ENCODE results near the gene SSH2.

SSH2 gene

DNA sequence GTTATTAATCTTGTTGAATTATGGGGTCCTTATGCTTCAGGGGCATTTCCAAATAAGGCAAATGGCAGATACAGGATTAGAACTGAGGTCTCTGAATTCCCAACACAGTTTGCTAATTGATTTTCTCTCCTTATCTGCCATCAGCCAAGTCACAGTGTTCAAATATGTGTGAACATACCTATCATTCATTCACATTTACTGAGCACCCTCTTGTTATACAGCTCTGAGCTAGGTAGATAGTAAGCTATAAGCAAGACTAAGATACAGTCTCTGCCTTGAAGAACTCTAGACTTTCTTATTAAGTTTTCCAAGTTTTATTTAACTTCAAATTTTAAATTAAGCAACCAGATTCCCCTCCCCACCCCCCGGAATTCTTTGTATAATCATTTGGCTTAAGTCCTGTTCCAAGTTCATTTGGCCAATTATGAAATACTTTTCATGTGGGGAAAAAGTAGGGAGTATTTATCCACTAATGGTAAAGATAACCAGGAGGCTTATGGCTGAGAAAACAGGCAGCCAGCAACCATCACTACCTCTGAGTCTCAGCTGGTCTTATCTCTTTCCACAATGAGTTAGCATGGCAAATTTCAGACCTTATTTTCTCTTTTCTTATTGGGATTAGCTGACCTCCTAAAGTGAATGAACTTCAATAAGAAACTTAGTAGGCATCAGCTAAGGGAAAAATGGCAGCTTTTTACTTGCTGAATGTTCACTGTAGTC, 275.9 kb downstream of the SSH2 start:
- no peaks in the 10 kb centered on the region for H3K4me1 ChIP-seq (ENCODE audit: control insufficient read depth, insufficient read depth, low read length)
- H3K9me3 ChIP-seq (ENCODE audit: control insufficient read depth, insufficient read depth, low read depth, low read length): no peaks in the 10 kb centered on the region
- CTCF ChIA-PET: interaction anchor here (0.7 to 1.4 kb wide), 5 partner anchors 15 to 277 kb away, joined by 3 to 6 read pairs (median 4); no protein-coding TSS in a partner anchor
- POLR2A ChIA-PET: no interaction called here
- peaks cover 3 to 4% of the 10 kb centered on the region in 2 experiments; a peak in 2 of 3 replicates for H3K36me3 ChIP-seq (ENCODE audit: control insufficient read depth in 2 of 2, insufficient read depth in 1 of 2, low read length in 2 of 2)
- H3K27ac ChIP-seq (ENCODE audit: extremely low read depth, low read depth, low read length): no peak overlapping the region
- TF ChIP-seq ZNF501 (tag by site-specific recombination; IDR thresholded peaks at IDR 0.05) (no peak), ZNF768 (tag by site-specific recombination; IDR thresholded peaks at IDR 0.05) (no peak), ZNF214 (tag by site-specific recombination; IDR thresholded peaks at IDR 0.05; ENCODE audit: borderline replicate concordance) (no peak), PRDM4 (tag by site-specific recombination; IDR thresholded peaks at IDR 0.05) (no peak), ZNF555 (tag by site-specific recombination; conservative IDR thresholded peaks at IDR 0.05) (no peak), TRIM28 (IDR thresholded peaks at IDR 0.05; ENCODE audit: borderline replicate concordance, low read length) (no peak), ZIC2 (tag by site-specific recombination; IDR thresholded peaks at IDR 0.05) (no peak), ZNF23 (tag by site-specific recombination; IDR thresholded peaks at IDR 0.05; ENCODE audit: borderline replicate concordance) (no peak), IKZF3 (tag by site-specific recombination; IDR thresholded peaks at IDR 0.05) (no peak), SCRT2 (tag by site-specific recombination; IDR thresholded peaks at IDR 0.05) (no peak), ZBTB11 (tag by site-specific recombination; conservative IDR thresholded peaks at IDR 0.05; ENCODE audit: low read depth) (no peak), BCL6B (tag by site-specific recombination; IDR thresholded peaks at IDR 0.05) (no peak), ZNF645 (tag by site-specific recombination; IDR thresholded peaks at IDR 0.05) (no peak), ZNF354C (tag by site-specific recombination; IDR thresholded peaks at IDR 0.05; ENCODE audit: borderline replicate concordance, low read depth) (no peak), ZNF549 (tag by site-specific recombination; IDR thresholded peaks at IDR 0.05) (no peak), ZBTB26 (tag by site-specific recombination; optimal IDR thresholded peaks at IDR 0.05) (no peak), ZNF785 (tag by site-specific recombination; IDR thresholded peaks at IDR 0.05) (no peak)
- TF ChIP-seq, protein P1, sequence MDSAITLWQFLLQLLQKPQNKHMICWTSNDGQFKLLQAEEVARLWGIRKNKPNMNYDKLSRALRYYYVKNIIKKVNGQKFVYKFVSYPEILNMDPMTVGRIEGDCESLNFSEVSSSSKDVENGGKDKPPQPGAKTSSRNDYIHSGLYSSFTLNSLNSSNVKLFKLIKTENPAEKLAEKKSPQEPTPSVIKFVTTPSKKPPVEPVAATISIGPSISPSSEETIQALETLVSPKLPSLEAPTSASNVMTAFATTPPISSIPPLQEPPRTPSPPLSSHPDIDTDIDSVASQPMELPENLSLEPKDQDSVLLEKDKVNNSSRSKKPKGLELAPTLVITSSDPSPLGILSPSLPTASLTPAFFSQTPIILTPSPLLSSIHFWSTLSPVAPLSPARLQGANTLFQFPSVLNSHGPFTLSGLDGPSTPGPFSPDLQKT (IDR thresholded peaks at IDR 0.05; ENCODE audit: borderline replicate concordance, low read depth, low read length): no peak
- TF ChIP-seq, protein P2, sequence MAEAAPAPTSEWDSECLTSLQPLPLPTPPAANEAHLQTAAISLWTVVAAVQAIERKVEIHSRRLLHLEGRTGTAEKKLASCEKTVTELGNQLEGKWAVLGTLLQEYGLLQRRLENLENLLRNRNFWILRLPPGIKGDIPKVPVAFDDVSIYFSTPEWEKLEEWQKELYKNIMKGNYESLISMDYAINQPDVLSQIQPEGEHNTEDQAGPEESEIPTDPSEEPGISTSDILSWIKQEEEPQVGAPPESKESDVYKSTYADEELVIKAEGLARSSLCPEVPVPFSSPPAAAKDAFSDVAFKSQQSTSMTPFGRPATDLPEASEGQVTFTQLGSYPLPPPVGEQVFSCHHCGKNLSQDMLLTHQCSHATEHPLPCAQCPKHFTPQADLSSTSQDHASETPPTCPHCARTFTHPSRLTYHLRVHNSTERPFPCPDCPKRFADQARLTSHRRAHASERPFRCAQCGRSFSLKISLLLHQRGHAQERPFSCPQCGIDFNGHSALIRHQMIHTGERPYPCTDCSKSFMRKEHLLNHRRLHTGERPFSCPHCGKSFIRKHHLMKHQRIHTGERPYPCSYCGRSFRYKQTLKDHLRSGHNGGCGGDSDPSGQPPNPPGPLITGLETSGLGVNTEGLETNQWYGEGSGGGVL (tag by site-specific recombination; IDR thresholded peaks at IDR 0.05): no peak
- TF ChIP-seq, protein P3, sequence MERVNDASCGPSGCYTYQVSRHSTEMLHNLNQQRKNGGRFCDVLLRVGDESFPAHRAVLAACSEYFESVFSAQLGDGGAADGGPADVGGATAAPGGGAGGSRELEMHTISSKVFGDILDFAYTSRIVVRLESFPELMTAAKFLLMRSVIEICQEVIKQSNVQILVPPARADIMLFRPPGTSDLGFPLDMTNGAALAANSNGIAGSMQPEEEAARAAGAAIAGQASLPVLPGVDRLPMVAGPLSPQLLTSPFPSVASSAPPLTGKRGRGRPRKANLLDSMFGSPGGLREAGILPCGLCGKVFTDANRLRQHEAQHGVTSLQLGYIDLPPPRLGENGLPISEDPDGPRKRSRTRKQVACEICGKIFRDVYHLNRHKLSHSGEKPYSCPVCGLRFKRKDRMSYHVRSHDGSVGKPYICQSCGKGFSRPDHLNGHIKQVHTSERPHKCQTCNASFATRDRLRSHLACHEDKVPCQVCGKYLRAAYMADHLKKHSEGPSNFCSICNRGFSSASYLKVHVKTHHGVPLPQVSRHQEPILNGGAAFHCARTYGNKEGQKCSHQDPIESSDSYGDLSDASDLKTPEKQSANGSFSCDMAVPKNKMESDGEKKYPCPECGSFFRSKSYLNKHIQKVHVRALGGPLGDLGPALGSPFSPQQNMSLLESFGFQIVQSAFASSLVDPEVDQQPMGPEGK (tag by site-specific recombination; IDR thresholded peaks at IDR 0.05): no peak
- no peak overlapping the region for H3K4me3 ChIP-seq (ENCODE audit: low read depth, low read length)

Data from HEK293 (cell line).